H1 (cell line): ENCODE measurements around the gene PLXNB1. TPM values are rescaled to one million over a fixed set of nuclear protein-coding genes. Genes with fewer than 3 reads are reported as not detected.

ENCODE experiments used
- CHD1 ChIP-seq: IDR thresholded peaks from 2 replicates; pipeline ENCODE4 v1.6.1; 2012; ENCODE audit warnings: low read depth, low read length, improper control_type of control experiment
- TAF7 ChIP-seq: optimal IDR thresholded peaks from 2 replicates; pipeline ENCODE3; 2011; ENCODE audit warnings: low read depth, mild to moderate bottlenecking, inconsistent platforms, low read length, moderate library complexity, borderline replicate concordance
- YY1 ChIP-seq: IDR thresholded peaks from 2 replicates; pipeline ENCODE4 v1.6.1; 2011; ENCODE audit warnings: low read depth, mild to moderate bottlenecking, low read length
- polyA plus RNA-seq, 7 experiments: library from polyadenylated mRNA; depleted of rRNA in 3 of 7; stranded (reverse) in 5 of 7; unstranded in 2 of 7; fragments of >200 nt in 5 of 7; fragments of 200-250 nt in 2 of 7; gene quantifications; 1 replicate in 5 of 7; 2 replicates in 1 of 7; 4 replicates in 1 of 7; pipeline versions ENCODE4 v1.2.1 to v1.2.3, GENCODE V29; 2011 to 2013; ENCODE audit warnings: missing spikeins in 2 of 7, mixed read lengths in 2 of 7
- total RNA-seq: library from RNA; stranded (reverse); fragmentation: NEBNext Ultra II Directional; extraction: Animal tissue kit (Norgen Biotek cat#: 25700); gene quantifications from 2 replicates; pipeline ENCODE4 v1.2.1, GENCODE V29; 2021

Gene PLXNB1
- total and polyA plus RNA-seq, 2 of the 8 experiments (the other 6 are each of a cell fraction or from before 2014, with no cell fraction given), result 109 to 114 TPM

GRCh38 chr3:48434591-48435222 is 4.8 kb upstream of the PLXNB1 start (continued):
- no peak for TF ChIP-seq YY1
- TF ChIP-seq CHD1, result no peak
- TF ChIP-seq TAF7, result no peak
- TF ChIP-seq, all 59 proteins: peak for 0
